Measurements from ENCODE around the gene L2HGDH. TPM values are rescaled to one million over a fixed set of nuclear protein-coding genes. Genes with fewer than 3 reads are reported as not detected.

Gene L2HGDH
- total RNA-seq, 2 experiments from 2014 or later = 1.7 to 3.1 TPM

GRCh38 chr14:50242566-50243310 is 69.3 kb downstream of the L2HGDH start:
- Mint-ChIP-seq H3K27me3 (no peaks in the 10 kb centered on the region), H3K27ac (no peak overlapping the region), H3K9me3 (no peaks in the 10 kb centered on the region), H3K4me1 (ENCODE audit: low read depth) (no peaks in the 10 kb centered on the region), H3K36me3 (ENCODE audit: low read depth) (peaks cover 3% of the 10 kb centered on the region), H3K4me3 (no peak overlapping the region)
- DNase-seq (no peak), ATAC-seq (ENCODE audit: poor library complexity) (no peak)
- POLR2A ChIA-PET = interaction anchor here (0.7 to 1.0 kb wide), 2 partner anchors 11 to 657 kb away, joined by 3 to 4 read pairs; partner anchors contain the start of gene SOS2
- H3K27ac ChIP-seq (ENCODE audit: low read depth in 1 of 2, low read length in 2 of 2) = no peak overlapping the region
- CTCF ChIA-PET = no interaction called here
- no peaks in the 10 kb centered on the region for H3K36me3 ChIP-seq (ENCODE audit: insufficient read depth, low read length)
- no peaks in the 10 kb centered on the region for H3K27me3 ChIP-seq (ENCODE audit: control insufficient read depth in 1 of 2, insufficient read depth in 2 of 2, low read length in 2 of 2)
- no peak for TF ChIP-seq CTCF (IDR thresholded peaks at IDR 0.05)
- no peaks in the 10 kb centered on the region for H3K9me3 ChIP-seq (ENCODE audit: control insufficient read depth in 1 of 2, insufficient read depth in 1 of 2, low read length in 2 of 2)
- intact Hi-C loops (cut with DNase I, micrococcal nuclease) = no loop called here
- H3K4me3 ChIP-seq (ENCODE audit: low read length) = no peak overlapping the region
- no peaks in the 10 kb centered on the region for H3K4me1 ChIP-seq (ENCODE audit: insufficient read depth, low read length)

- Mint-ChIP-seq H3K27me3 (no peaks in the 10 kb centered on the region), H3K4me3 (no peak overlapping the region), H3K4me1 (ENCODE audit: low read depth) (no peaks in the 10 kb centered on the region), H3K9me3 (no peaks in the 10 kb centered on the region), H3K27ac (no peak overlapping the region), H3K36me3 (ENCODE audit: low read depth) (peaks cover 3% of the 10 kb centered on the region)
- no peaks in the 10 kb centered on the region for H3K27me3 ChIP-seq (ENCODE audit: control insufficient read depth in 1 of 2, insufficient read depth in 2 of 2, low read length in 2 of 2)
- DNase-seq = no peak
- H3K4me3 ChIP-seq (ENCODE audit: low read length) = no peak overlapping the region
- no peaks in the 10 kb centered on the region for H3K36me3 ChIP-seq (ENCODE audit: insufficient read depth, low read length)
- ATAC-seq (ENCODE audit: poor library complexity) = no peak
- intact Hi-C loops (cut with DNase I, micrococcal nuclease) = no loop called here
- ChIA-PET POLR2A (no interaction called here), CTCF (no interaction called here)
- no peak for TF ChIP-seq CTCF (IDR thresholded peaks at IDR 0.05)
- no peaks in the 10 kb centered on the region for H3K4me1 ChIP-seq (ENCODE audit: insufficient read depth, low read length)
- no peaks in the 10 kb centered on the region for H3K9me3 ChIP-seq (ENCODE audit: control insufficient read depth in 1 of 2, insufficient read depth in 1 of 2, low read length in 2 of 2)
- H3K27ac ChIP-seq (ENCODE audit: low read depth in 1 of 2, low read length in 2 of 2) = no peak overlapping the region
These were observed 69.9 kb downstream of the L2HGDH start for GRCh38 chr14:50242096-50242495.

- intact Hi-C loops (cut with DNase I, micrococcal nuclease) = loop anchor here in 1 of 2 experiments (10.0 kb wide), 1 partner anchor 587 kb away; no protein-coding TSS in a partner anchor
- H3K4me3 Mint-ChIP-seq = no peak overlapping the region
- H3K27ac Mint-ChIP-seq = no peak overlapping the region
- no peak for DNase-seq
- H3K36me3 ChIP-seq (ENCODE audit: insufficient read depth, low read length) = no peaks in the 10 kb centered on the region
- H3K27ac ChIP-seq (ENCODE audit: low read depth in 1 of 2, low read length in 2 of 2) = no peak overlapping the region
- no peaks in the 10 kb centered on the region for H3K27me3 Mint-ChIP-seq
- peaks cover 16% of the 10 kb centered on the region for H3K4me1 ChIP-seq (ENCODE audit: insufficient read depth, low read length)
- H3K4me1 Mint-ChIP-seq (ENCODE audit: low read depth) = peaks cover 15% of the 10 kb centered on the region
- H3K4me3 ChIP-seq (ENCODE audit: low read length) = no peak overlapping the region
- no peak for TF ChIP-seq CTCF (IDR thresholded peaks at IDR 0.05)
- H3K9me3 ChIP-seq (ENCODE audit: control insufficient read depth in 1 of 2, insufficient read depth in 1 of 2, low read length in 2 of 2) = no peaks in the 10 kb centered on the region
- H3K9me3 Mint-ChIP-seq = no peaks in the 10 kb centered on the region
- CTCF ChIA-PET = no interaction called here
- ATAC-seq (ENCODE audit: poor library complexity) = no peak
- H3K27me3 ChIP-seq (ENCODE audit: control insufficient read depth in 1 of 2, insufficient read depth in 2 of 2, low read length in 2 of 2) = no peaks in the 10 kb centered on the region
- H3K36me3 Mint-ChIP-seq (ENCODE audit: low read depth) = no peaks in the 10 kb centered on the region
- POLR2A ChIA-PET = interaction anchor here (0.7 kb wide), 1 partner anchor 61 kb away, joined by 3 read pairs; no protein-coding TSS in a partner anchor
These were observed 74.6 kb downstream of the L2HGDH start for GRCh38 chr14:50237427-50237826.
